IMR-90 (cell line): ENCODE results near the gene KLF2.

Experiments
- BHLHE40 ChIP-seq: fragments of 150-350 bp; IDR thresholded peaks from 2 replicates; pipeline ENCODE4 v1.6.1; 2016; ENCODE audit warnings: mild to moderate bottlenecking, low read depth, low read length
- CEBPB ChIP-seq: IDR thresholded peaks from 2 replicates; pipeline ENCODE4 v1.6.1; 2012; ENCODE audit warnings: low read depth, low read length, improper control_type of control experiment
- CTCF ChIP-seq: conservative IDR thresholded peaks from 2 replicates; pipeline ENCODE4 v1.5.1; 2012; ENCODE audit warnings: mild to moderate bottlenecking, low read depth, low read length, improper control_type of control experiment
- POLR2A ChIP-seq: IDR thresholded peaks from 2 replicates; pipeline ENCODE4 v1.6.1; 2012; ENCODE audit warnings: mild to moderate bottlenecking, low read depth, low read length
- SMC3 ChIP-seq: fragments of 150-350 bp; IDR thresholded peaks from 2 replicates; pipeline ENCODE4 v1.6.1; 2016; ENCODE audit warnings: low read depth, mild to moderate bottlenecking, antibody characterized with exemption, low read length, moderate library complexity
- USF2 ChIP-seq: fragments of 150-350 bp; IDR thresholded peaks from 2 replicates; pipeline ENCODE4 v1.6.1; 2017; ENCODE audit warnings: mild to moderate bottlenecking, antibody characterized with exemption, low read length, low read depth

GRCh38 chr19:16285769-16286498 lies 38.7 kb upstream of the KLF2 start:
- TF ChIP-seq CTCF: no peak
- TF ChIP-seq BHLHE40: no peak
- no peak for TF ChIP-seq POLR2A
- TF ChIP-seq USF2: no peak
- no peak for TF ChIP-seq CEBPB
- no peak for TF ChIP-seq SMC3
